Left forelimb (tissue), 1 donor: ENCODE measurements around the gene TIMM23.
"Not testable (repeated sequence)": the region's sequence is repeated elsewhere in the genome, so short reads cannot be mapped to it uniquely, and the experiment has no call there.

Source experiments
- DNase-seq: peaks from one replicate; pipeline ENCODE4 v3.0.0-alpha.2; 2018; ENCODE audit warnings: low spot score

The TIMM23 gene

DNA sequence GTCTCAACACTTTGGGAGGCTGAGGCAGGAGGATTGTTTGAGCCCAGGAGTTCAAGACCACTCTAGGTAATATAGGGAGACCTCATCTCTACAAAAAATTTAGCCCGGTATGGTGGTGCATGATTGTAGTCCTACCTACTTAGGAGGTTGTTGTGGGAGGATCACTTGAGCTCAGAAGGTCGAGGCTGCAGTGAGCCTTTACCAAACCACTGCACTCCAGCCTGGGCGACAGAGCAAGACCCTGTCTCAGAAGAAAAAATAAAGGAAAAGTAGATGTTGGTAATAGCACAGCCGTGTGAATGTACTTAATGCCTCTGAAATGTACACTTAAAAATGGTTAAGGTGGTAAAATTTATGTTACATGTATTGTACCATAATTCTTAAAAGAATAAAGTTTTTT lies 25.3 kb downstream of the TIMM23 start:
- DNase-seq: no peak

DNA sequence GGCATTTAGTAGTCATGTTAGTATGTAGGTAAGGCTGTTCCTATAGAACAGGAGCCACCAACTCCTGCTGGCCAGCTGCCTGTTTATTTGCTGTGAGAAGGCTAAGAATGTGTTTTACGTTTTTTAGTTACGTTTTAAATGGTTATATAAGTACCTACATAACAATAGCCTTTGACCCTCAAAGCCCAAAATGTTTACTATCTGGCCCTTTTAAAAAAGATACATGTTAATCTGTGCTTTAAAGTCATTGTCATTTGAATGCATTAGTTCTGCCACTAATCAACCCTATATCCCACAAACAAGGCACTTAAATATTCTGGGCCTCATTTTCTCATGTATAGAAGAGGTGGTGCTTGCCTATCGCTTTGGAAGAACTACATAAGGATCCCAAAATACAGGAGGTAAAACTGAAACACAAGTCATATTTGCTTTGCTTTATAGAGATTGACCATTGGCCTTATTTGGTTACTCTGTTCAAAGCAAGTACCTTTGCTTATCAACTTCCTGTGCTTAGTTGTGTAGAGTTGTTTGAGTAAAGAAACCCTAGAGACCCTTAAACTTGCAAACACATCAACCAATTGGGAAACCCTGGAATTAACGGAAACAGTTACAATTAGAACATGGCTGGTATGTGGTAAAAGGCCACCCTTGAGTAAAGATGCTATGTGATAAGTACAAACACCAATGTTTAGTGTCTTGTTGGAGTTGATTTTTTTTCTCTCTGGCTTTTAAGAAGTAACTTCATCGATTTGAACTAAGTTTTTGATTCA lies 25.9 kb downstream of the TIMM23 start:
- no peak for DNase-seq

DNA sequence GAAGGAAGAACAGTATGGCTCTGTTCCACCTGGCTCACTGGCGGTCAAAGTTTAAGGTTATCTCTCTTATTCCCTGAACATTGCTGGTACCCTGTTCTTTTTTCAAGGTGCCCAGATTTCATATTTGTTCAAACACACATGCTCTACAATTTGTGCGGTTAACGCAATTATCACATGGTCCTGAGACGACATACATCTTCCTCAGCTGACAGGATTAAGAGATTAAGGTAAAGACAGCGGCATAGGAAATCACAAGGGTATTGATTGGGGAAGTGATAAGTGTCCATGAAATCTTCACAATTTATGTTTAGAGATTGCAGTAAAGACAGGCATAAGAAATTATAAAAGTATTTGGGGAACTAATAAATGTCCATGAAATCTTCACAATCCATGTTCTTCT lies 27.7 kb downstream of the TIMM23 start:
- not testable (repeated sequence) for DNase-seq

DNA sequence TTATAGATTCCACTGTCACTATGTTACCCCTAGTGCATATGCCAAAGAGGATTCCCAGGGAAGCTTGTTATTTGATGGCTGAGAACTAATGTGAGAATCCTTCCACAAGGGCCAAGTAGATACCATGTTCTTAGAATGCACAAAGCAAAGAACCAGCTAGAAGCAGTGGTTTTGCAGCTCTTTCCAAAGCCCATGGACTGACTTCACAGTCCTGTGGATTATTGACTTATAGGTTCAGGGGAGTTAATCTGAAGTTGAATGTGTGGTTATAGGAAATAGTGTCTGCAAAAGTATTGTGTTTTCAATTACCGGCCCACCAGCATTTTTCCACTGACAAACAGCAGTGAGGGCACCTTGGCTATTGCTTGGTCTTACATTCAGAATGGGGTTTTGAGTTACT lies 28.2 kb downstream of the TIMM23 start:
- DNase-seq: no peak

DNA sequence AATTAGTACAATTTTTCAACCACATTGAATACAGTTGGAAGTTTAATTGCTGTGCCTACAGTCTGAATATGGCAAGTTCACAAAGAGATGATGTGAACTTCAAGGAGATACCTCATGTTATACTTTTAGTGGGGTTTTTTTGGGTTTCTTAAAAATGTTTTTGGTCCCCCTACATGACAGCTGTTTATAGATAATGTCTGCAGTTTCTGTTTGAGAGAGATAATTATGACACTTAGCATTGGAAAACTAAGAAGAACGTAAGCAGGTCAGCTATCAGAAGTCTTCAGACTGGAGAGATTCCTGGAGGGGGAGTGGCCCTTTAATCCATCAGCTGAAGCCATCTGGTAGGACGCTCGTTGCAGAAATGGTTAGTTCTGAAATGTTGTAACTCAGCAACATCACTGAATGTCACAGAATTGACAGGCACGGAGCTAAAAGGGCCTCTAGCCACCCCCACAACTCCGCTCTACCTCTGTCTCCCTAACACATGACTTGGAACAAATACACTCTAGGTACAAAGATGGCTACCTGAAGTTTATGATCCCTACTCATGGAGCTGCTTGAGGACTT lies 29.0 kb downstream of the TIMM23 start:
- no peak for DNase-seq

DNA sequence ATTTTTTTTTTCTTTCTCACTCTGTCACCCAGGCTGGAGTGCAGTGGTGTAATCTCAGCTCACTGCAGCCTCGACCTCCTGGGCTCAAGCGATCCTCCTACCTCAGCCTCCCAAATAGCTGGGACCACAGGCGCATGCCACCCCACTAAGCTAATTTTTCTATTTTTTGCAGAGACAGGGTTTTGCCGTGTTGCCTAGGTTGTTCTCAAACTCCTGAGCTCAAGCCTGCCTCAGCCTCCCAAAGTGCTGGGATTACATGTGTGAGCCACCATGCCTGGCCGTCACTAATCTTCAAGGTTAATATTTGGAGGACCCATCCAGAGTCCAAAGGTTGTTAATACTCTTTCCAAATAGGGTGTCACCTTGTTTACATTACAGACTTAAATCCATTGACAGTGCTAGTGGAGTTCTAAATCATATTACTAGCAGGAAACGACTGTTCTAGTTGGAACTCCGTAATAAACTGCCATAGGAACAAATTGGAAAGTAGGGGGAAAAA lies 29.9 kb downstream of the TIMM23 start:
- DNase-seq: not testable (repeated sequence)

DNA sequence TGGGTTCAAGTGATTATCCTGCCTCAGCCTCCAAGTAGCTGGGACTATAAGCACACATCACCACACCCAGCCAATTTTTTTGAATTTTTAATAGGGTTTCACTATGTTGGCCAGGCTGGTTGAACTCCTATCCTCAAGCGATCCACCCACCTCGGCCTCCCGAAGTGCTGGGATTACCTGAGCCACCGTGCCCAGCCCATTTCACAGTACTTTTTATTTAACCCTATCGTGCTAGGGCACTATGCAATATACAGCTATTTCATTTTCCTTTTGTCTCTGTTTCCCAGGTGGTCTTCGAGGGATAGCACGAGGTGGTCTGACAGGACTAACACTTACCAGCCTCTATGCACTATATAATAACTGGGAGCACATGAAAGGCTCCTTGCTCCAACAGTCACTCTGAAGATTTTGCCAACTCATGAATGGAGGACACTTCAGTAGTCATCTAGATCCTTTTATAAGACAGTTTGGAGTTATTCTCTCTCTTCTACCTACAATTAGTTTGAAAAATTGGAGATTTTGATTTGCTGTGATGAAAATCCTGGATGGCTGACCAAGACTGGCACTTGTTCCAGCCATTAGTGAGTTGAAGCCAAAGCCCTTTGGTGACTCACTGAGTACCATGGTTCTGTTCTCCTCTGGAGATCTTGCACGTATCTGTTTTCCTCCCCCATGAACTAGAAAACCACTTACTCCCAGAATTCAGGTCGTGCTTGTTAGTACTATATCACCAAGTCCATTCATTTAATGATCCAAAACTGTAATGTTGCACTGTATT lies 30.8 kb downstream of the TIMM23 start:
- DNase-seq: no peak

DNA sequence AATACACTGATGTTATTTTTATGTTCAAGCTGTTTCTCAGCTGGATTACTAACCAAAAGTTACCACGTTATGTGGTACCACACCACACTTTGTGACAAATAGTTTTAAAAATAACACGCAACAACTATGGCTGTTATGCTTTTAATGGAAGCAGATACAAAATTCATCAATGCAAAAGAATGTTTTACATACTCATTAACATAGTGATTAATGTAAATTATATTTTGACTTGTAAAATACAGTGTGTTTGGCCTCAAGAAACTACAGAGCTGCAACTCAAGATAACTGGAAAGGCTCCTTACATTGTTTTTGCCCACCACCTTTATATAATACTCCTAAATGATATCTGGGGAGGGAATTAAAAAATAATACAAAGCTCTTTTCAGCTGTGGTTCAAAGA lies 32.7 kb downstream of the TIMM23 start:
- DNase-seq: no peak

DNA sequence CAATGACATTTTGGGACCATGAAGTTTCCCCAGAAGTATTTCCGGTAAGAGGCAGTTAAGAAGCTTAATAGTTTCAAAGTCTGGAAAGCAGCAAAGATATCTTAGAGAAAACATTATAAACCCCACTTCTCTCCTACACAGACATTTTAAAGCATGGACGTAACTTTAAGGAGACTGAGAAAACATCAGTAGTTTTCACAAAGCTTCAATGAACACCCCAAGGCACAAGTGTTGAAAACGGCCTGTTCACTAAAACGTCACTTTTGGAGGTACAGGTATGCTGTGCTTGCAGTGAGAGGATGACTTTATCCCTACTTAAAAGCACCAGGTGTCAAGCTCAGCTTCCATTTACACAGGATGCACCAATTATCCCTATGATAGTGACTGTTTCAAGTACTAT lies 33.1 kb downstream of the TIMM23 start:
- no peak for DNase-seq

DNA sequence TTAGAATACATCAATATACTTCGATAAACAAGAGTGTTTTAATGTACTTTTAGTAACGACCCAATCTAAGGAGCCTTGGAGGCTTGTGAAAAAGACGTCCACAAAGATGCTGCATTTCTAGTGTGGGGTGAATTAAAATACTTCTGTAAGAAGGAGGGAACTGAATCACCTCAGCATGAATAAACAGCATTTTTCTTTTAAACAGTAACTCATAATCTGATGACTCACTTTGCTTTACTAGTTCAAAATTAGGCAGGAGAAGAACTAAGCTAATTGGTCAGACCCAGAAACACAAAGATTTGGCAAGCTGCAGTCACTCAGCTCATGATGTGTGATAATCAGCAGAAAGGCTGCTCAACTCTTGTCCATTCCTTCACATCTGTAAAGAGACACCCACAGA lies 33.9 kb downstream of the TIMM23 start:
- no peak for DNase-seq

DNA sequence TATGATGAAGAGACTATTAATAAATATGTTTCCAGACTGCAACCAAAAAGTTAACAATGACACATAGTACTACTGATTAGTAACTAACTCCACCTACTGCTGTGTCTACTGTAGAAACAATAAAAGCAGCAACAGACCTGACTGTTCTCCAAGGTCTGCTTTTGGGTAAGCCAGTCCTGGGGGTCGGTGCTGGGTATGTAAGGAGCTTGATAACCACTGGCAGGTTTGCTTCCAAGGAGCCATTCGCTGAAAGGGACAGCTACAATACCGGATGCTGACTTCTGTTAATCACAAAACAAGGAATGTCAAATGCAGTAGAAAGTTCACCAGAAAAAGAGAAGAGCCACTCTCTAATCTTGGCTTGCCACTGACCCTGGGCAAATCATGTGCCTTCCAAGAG lies 40.5 kb downstream of the TIMM23 start:
- no peak for DNase-seq

DNA sequence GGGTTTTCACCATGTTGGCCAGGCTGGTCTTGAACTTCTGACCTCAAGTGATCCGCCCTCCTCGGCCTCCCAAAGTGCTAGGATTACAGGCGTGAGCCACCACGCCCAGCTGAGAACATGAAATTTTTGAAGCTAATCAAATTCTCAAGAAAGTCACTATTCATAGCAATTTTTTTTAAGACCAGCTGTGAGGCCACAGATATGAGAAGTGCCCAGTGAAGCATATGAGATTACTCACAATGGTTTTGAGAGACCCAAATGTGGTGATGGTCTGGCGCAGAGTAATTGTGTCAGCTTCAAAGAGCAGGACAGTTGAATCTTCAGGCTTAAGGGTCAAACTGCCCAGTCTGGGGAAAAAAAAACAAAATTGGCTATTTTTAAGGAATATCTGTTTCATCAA lies 41.9 kb downstream of the TIMM23 start:
- DNase-seq: no peak

DNA sequence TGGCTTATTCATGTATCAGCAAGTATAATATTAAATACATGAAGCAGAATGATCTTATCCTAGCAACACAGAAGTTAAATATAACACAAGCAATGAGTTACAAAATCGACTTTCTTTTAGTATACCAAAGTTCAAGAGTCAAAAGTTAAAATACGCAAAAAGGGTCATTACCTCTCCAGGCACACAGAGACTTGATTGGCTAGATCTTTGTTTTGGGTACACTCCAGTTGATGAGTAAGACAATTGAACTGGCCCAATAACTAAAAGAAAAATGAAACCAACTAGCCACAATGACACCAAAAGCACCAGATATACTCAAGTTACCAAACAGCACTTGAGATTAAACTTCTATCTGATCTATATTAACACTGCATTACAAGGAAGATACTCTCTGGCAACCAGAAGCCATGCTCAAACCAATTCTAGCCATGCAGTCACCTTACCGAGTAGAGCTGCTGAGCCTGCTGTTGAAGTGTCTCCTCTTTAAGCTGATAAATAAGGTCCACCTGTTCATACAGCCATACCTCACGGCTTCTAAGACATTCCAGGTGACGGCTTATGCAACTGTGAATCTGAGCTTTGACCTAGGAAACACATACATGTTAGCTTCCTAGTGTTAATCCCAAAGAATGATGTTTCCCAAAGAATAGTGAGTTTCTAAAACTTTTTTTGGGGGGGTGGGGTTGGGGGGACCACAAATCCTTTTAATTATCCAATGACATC lies 42.6 kb downstream of the TIMM23 start:
- no peak for DNase-seq

DNA sequence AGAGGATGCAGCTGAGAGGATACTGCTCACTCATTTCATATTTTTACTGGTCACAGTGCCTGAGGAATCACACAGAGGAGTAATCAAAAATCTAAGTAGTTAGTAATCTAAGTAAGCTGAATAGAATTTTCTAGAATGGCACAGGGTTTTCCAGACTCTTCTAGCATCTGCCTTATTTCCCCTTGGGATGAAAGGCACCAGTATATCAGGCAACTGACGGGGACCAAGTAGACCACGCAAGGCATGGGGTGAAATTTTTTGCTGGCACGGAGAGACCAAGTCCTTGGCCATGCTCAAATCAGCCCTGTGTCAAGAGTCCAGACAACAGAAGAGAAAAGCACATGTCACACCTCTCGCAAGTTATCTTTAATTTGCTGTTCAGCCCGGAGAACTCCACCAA lies 43.9 kb downstream of the TIMM23 start:
- DNase-seq: no peak

DNA sequence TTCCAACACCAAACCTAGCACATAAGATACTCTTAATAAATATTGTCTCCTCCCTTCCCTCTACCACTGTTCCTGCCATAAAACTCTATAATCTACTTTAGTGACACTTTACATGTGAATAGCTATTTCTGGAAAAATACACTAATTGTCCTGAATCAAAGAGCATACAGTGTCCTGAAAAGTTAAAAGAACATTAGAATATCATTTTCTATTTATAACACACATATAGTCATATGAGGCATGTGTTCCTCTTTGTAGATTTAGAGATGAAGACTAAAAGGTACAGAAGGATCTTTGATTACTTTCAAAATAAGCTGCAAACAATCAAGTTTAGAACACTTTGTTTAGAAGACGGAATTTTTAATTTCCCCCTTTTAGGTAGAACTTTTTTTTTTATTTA lies 44.5 kb downstream of the TIMM23 start:
- no peak for DNase-seq

DNA sequence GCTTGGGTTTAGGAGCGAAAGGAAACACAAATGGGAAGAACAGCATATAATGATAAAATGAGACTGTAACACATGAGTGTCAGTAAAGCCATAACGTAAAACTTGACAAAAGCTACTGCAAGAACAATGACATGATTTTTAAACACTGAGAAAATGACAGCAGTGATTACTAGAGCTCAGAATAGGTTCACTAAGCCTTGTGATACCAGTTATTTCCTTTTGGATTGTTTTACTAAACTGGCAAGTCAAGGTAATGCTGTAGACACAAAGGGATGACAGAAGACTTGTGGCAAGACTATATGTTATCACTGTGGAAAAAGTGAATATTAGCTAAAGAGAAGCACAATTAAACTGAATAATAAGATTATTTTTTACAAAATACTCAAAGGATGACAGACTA lies 45.4 kb downstream of the TIMM23 start:
- DNase-seq: no peak

DNA sequence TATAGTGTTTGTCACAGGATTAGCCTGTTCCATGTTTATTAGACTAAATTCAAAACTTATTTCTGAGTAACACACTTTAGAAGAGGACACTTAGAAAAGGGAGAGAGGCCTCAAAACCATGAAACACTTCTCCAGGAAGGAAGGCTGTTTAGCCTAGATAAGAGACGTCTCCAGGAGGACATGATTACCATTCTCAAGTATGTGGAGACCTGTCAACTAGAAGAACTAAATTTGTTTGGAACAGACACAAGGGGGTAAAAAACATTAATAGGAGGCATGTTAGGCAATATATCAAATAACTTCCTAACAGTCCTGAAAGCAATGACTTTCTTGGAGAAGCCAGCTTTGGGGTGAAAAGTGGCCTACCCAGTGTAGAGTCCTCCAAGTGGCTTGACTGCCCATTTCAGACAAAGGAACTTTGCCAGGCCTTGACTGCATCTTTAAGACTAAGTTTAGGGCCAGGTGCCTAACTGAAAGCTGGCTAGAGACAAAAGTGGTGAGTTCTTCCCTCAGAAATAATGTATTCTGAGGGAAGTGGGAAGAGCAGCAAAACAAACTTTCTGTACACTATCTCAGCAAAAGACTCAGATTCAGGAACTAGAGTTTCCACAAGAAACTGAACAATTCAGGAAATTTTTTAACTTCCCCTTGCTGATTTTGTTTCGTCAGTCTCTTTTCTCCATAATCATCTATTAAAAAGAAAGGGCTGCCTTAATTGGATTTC lies 46.3 kb downstream of the TIMM23 start:
- no peak for DNase-seq

DNA sequence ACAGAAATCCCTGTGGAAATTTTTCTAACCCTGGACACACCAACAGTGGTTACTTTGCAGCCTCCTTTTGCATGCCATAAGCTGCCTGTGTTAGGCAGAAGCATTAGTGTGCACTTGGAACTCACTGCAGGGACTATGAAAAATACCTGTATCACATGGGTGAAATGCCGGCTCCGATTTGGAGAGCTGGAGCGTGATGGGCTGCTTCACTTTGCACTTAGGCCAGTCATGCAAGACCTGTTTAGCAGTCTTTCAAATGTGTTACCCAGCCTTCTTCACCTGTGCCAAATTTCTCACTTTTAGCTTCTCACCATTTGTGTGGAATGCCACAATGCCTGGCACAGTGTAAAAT lies 46.9 kb downstream of the TIMM23 start:
- no peak for DNase-seq

DNA sequence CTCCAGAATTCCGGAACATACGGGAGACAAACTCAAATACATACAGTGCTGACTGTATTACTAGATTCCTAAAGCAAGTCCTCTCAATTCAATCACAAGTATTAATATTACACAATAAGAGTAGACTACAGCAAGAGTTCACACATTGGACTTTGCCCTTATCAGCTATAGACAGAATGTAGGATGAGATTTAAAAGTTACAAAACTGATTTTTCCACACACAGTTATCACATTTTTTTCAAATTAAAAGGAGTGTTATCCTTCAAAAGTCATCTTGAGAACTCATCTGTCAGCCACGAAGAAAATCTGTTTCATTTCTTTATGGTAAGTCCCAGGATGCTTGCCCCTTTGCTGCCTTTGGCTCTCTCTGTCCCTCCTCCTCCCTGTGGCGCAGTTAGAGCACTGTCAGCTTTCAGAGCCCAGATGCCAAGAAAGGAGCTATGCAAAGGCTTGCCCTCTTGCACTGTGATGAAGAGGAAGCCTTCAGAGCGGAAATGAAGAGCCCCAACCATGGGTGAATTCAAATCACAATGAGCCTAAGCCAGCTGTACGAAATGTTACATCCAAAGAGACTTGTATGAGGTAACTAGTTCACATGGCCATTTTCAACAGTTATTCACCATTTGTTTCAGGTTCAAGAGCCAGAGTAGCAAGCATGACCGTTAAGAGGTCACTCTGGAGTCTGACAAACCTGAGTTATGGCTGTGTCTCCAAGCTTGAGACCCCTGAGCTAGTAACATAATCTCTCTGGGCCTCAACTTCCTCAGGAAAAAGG lies 47.5 kb downstream of the TIMM23 start:
- DNase-seq: no peak

DNA sequence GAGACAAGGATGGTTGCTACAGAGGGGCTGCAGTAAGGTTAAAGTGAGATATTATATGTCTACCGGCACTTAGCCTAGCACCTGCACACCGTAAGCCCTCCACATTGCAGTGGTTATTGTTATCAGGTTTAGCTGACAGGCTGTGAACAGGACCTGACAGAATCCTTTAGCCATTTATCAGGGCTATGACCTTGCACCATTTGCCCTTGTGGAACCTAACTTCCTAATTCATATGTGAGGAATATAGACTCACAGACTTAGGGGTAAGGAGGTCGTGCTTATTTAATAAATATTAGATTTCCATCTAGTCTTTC lies 48.0 kb downstream of the TIMM23 start:
- no peak for DNase-seq

DNA sequence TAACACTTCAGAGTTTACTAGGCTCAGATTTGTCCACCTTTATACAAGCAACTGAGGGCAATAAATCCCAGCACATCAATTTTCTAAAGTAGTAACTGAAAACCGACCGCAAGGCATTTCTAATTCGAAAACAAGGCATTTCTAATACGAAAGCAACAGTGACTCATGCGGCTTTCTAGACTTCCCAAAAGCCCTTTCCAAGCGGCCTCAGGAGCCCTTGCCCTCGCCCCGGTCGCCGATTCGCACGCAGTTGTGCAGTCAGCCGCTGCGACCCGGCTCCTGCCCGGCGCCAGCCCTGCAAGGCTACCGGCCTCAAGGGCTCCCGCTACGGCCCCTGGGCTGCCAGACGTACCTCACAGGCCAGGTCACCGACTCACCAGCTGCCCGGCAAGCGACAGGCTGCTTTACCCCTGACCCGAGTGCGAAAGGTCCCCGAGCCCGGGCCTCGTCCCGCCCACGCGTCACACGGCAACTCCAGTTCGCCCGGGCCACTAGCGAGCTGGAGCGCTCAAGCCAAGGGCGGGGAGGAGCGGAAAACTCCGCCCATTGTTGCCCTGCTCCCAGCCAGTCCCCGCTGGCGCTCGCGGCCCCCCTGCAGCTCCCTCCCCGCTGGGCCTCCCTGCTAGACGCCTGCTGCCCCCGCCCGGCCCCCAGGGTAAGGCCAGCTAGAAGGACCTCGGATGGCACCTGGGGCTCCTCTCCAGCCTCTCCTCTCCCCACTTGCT lies 50.9 kb downstream of the TIMM23 start:
- peak; percentile 89 for DNase-seq
